Esophagus squamous epithelium (tissue), 4 donors: ENCODE data around the gene TRPV3.

Experiments
- POLR2A ChIP-seq, 4 donors: fragments of 450-650 bp; IDR thresholded peaks; one replicate each; pipeline ENCODE4 v1.6.1; 2017; ENCODE audit warnings: antibody characterized with exemption in 4 of 4, mild to moderate bottlenecking in 4 of 4, moderate library complexity in 3 of 4
- TF ChIP-seq, protein P1 (sequence below), 6 experiments: fragments of 450-650 bp in 4 of 6; fragments of 200-600 bp in 2 of 6; sonication (generic) in 2 of 6; IDR thresholded peaks; one replicate each; pipeline ENCODE4 v1.5.1; 2016 to 2019; ENCODE audit warnings: antibody characterized with exemption in 6 of 6, mild to moderate bottlenecking in 4 of 6, moderate library complexity in 4 of 6

DNA sequence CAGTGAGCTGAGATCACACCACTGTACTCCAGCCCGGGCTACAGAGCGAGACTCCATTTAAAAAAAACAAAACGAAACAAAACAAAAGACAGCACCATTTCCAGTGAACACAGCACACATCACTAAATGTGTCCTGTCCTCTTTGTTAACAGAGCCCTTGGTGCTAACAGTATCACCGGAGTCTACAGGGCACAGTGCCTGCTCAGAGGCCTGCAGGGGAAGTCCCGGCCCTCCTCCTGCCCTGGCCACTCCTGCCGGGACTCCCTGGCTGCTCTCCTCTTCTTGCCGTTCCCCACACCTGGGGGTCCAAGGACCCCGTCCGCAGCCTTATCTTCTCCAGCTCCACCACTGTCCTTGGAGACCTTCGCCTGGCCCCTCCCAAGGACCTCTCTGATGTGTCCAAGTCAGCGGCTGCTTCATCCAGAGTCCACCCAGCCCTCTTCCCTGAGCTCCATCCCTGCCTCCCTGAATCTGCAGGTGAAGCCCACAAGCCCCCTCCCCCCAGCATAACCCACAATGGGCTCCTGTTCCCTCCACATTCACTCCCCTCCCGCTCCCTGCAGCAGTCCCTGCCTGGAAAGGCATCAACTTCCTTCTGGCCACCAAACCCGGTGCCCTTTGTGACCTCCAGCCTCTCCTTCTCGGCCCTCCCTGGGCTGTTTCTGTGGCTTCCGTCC lies 43.1 kb upstream of the TRPV3 start:
- no peak for TF ChIP-seq POLR2A (IDR thresholded peaks at IDR 0.05)
- TF ChIP-seq, protein P1, sequence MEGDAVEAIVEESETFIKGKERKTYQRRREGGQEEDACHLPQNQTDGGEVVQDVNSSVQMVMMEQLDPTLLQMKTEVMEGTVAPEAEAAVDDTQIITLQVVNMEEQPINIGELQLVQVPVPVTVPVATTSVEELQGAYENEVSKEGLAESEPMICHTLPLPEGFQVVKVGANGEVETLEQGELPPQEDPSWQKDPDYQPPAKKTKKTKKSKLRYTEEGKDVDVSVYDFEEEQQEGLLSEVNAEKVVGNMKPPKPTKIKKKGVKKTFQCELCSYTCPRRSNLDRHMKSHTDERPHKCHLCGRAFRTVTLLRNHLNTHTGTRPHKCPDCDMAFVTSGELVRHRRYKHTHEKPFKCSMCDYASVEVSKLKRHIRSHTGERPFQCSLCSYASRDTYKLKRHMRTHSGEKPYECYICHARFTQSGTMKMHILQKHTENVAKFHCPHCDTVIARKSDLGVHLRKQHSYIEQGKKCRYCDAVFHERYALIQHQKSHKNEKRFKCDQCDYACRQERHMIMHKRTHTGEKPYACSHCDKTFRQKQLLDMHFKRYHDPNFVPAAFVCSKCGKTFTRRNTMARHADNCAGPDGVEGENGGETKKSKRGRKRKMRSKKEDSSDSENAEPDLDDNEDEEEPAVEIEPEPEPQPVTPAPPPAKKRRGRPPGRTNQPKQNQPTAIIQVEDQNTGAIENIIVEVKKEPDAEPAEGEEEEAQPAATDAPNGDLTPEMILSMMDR (IDR thresholded peaks at IDR 0.05) = no peak
